Activated CD4-positive, alpha-beta T cell treated with anti-CD3 and anti-CD28 coated beads for 36 hours (primary cell): ENCODE results near the gene CACNA1B. TPM values are rescaled to one million over a fixed set of nuclear protein-coding genes. Genes with fewer than 3 reads are reported as not detected.

Experiments used
- ATAC-seq: fragments of 200-7000 bp; cut with Tn5 transposase; one replicate; pipeline ENCODE4 v1.10.0; 2021; ENCODE audit warnings: mild to moderate bottlenecking, moderate library complexity
- CTCF ChIA-PET: fragments of 350-600 bp; sonication (Branson Sonifier 250); formaldehyde crosslinking; loops from one replicate; lab custom pipeline; 2021; ENCODE audit warnings: antibody characterized with exemption; lab: Charles Lee
- POLR2A ChIA-PET: fragments of 350-600 bp; sonication (Branson Sonifier 250); formaldehyde crosslinking; loops from one replicate; lab custom pipeline; 2021; ENCODE audit warnings: antibody characterized with exemption, inconsistent platforms; lab: Charles Lee
- DNase-seq: peaks from one replicate; pipeline ENCODE4 v3.0.0-alpha.2; 2020
- H3K27ac Mint-ChIP-seq: one replicate; pipeline ENCODE4 v1.8.0; 2021; ENCODE audit warnings: mixed read lengths
- H3K27me3 Mint-ChIP-seq: one replicate; pipeline ENCODE4 v1.8.0; 2021; ENCODE audit warnings: mixed read lengths
- H3K36me3 Mint-ChIP-seq: one replicate; pipeline ENCODE4 v1.8.0; 2021; ENCODE audit warnings: low read depth, mixed read lengths
- H3K4me1 Mint-ChIP-seq: one replicate; pipeline ENCODE4 v1.8.0; 2021; ENCODE audit warnings: mixed read lengths
- H3K4me3 Mint-ChIP-seq: one replicate; pipeline ENCODE4 v1.8.0; 2021; ENCODE audit warnings: mild to moderate bottlenecking, moderate library complexity, mixed read lengths
- H3K9me3 Mint-ChIP-seq: one replicate; pipeline ENCODE4 v1.8.0; 2021; ENCODE audit warnings: low read depth, mixed read lengths
- intact Hi-C, 2 experiments: fragments of 100-400 bp; cut with DNase I in 1 of 2; cut with micrococcal nuclease in 1 of 2; formaldehyde crosslinking; loops; one replicate each; pipeline versions ENCODE4 v1.14.2 to v1.15.1; 2022 to 2024; cut with DNase I, micrococcal nuclease
- total RNA-seq, 2 experiments: library from RNA; stranded (reverse); gene quantifications; one replicate each; pipeline ENCODE4 v1.2.3, GENCODE V29; 2021

The CACNA1B gene
- total RNA-seq, 2 experiments from 2014 or later: 0.05 to 0.07 TPM

- Mint-ChIP-seq H3K36me3 (no peaks in the 10 kb centered on the region), H3K9me3 (no peaks in the 10 kb centered on the region), H3K27ac (no peak overlapping the region), H3K27me3 (peaks cover 29% of the 10 kb centered on the region), H3K4me1 (no peaks in the 10 kb centered on the region), H3K4me3 (no peak overlapping the region)
- POLR2A ChIA-PET: no interaction called here
- CTCF ChIA-PET: no interaction called here
- ATAC-seq (no peak), DNase-seq (no peak)
- intact Hi-C loops: loop anchor here in 1 of 2 experiments (5.0 kb wide), 1 partner anchor 530 kb away; no protein-coding TSS in a partner anchor
Observed at GRCh38 chr9:137872296-137872695, 5.3 kb upstream of the CACNA1B start.

- peaks cover 26% of the 10 kb centered on the region for H3K27me3 Mint-ChIP-seq
- POLR2A ChIA-PET: no interaction called here
- CTCF ChIA-PET: no interaction called here
- no peaks in the 10 kb centered on the region for H3K4me1 Mint-ChIP-seq
- H3K9me3 Mint-ChIP-seq: no peaks in the 10 kb centered on the region
- intact Hi-C loops: loop anchor here in 1 of 2 experiments (5.0 kb wide), 1 partner anchor 531 kb away; no protein-coding TSS in a partner anchor
- DNase-seq: no peak
- no peak overlapping the region for H3K27ac Mint-ChIP-seq
- H3K4me3 Mint-ChIP-seq: no peak overlapping the region
- no peak for ATAC-seq
- no peaks in the 10 kb centered on the region for H3K36me3 Mint-ChIP-seq
Observed at GRCh38 chr9:137873408-137873807, 4.2 kb upstream of the CACNA1B start.

- DNase-seq (no peak), ATAC-seq (no peak)
- Mint-ChIP-seq H3K27me3 (peaks cover 24% of the 10 kb centered on the region), H3K27ac (no peak overlapping the region), H3K9me3 (no peaks in the 10 kb centered on the region), H3K36me3 (no peaks in the 10 kb centered on the region), H3K4me1 (no peaks in the 10 kb centered on the region), H3K4me3 (no peak overlapping the region)
- ChIA-PET POLR2A (no interaction called here), CTCF (no interaction called here)
- intact Hi-C loops: loop anchor here in 1 of 2 experiments (5.0 kb wide), 1 partner anchor 532 kb away; no protein-coding TSS in a partner anchor
Observed at GRCh38 chr9:137873858-137874362, 3.7 kb upstream of the CACNA1B start.

GRCh38 chr9:137875354-137875753, 2.2 kb upstream of the CACNA1B start:
- peaks cover 34% of the 10 kb centered on the region for H3K27me3 Mint-ChIP-seq
- no peak overlapping the region for H3K27ac Mint-ChIP-seq
- DNase-seq (no peak), ATAC-seq (no peak)
- intact Hi-C loops: no loop called here
- no peaks in the 10 kb centered on the region for H3K4me1 Mint-ChIP-seq
- POLR2A ChIA-PET: interaction anchor here (0.6 kb wide), 1 partner anchor 269 kb away, joined by 4 read pairs; no protein-coding TSS in a partner anchor
- CTCF ChIA-PET: no interaction called here
- H3K4me3 Mint-ChIP-seq: no peak overlapping the region
- no peaks in the 10 kb centered on the region for H3K9me3 Mint-ChIP-seq
- no peaks in the 10 kb centered on the region for H3K36me3 Mint-ChIP-seq

GRCh38 chr9:137875846-137876245, 1.7 kb upstream of the CACNA1B start:
- Mint-ChIP-seq H3K27ac (no peak overlapping the region), H3K4me3 (no peak overlapping the region), H3K36me3 (no peaks in the 10 kb centered on the region), H3K4me1 (no peaks in the 10 kb centered on the region), H3K9me3 (no peaks in the 10 kb centered on the region), H3K27me3 (peaks cover 34% of the 10 kb centered on the region)
- DNase-seq (no peak), ATAC-seq (no peak)
- POLR2A ChIA-PET: no interaction called here
- CTCF ChIA-PET: no interaction called here
- intact Hi-C loops: no loop called here

- DNase-seq: no peak
- intact Hi-C loops: no loop called here
- Mint-ChIP-seq H3K27ac (no peak overlapping the region), H3K9me3 (no peaks in the 10 kb centered on the region), H3K4me1 (no peaks in the 10 kb centered on the region), H3K36me3 (no peaks in the 10 kb centered on the region), H3K4me3 (no peak overlapping the region), H3K27me3 (peaks cover 34% of the 10 kb centered on the region)
- POLR2A ChIA-PET: no interaction called here
- ATAC-seq: no peak
- CTCF ChIA-PET: interaction anchor here (1.0 kb wide), 1 partner anchor 31 kb away, joined by 3 read pairs; no protein-coding TSS in a partner anchor
Observed at GRCh38 chr9:137876269-137876668, 1.3 kb upstream of the CACNA1B start.

- Mint-ChIP-seq H3K27ac (no peak overlapping the region), H3K36me3 (no peaks in the 10 kb centered on the region), H3K4me1 (no peaks in the 10 kb centered on the region), H3K4me3 (no peak overlapping the region), H3K27me3 (peaks cover 34% of the 10 kb centered on the region), H3K9me3 (no peaks in the 10 kb centered on the region)
- CTCF ChIA-PET: interaction anchor here (1.0 kb wide), 1 partner anchor 30 kb away, joined by 3 read pairs; no protein-coding TSS in a partner anchor
- POLR2A ChIA-PET: no interaction called here
- intact Hi-C loops: no loop called here
- ATAC-seq (no peak), DNase-seq (no peak)
Observed at GRCh38 chr9:137876781-137877386, 698 bp upstream of the CACNA1B start.

GRCh38 chr9:137878146-137878941, 762 bp downstream of the CACNA1B start:
- H3K36me3 Mint-ChIP-seq: no peaks in the 10 kb centered on the region
- H3K9me3 Mint-ChIP-seq: no peaks in the 10 kb centered on the region
- peak; percentile 64 for DNase-seq
- ChIA-PET CTCF (no interaction called here), POLR2A (no interaction called here)
- intact Hi-C loops: no loop called here
- H3K27ac Mint-ChIP-seq: no peak overlapping the region
- ATAC-seq: peak; percentile 70
- no peak overlapping the region for H3K4me3 Mint-ChIP-seq
- no peaks in the 10 kb centered on the region for H3K4me1 Mint-ChIP-seq
- H3K27me3 Mint-ChIP-seq: peaks cover 31% of the 10 kb centered on the region

GRCh38 chr9:137879052-137879451, 1.5 kb downstream of the CACNA1B start:
- Mint-ChIP-seq H3K4me3 (no peak overlapping the region), H3K4me1 (no peaks in the 10 kb centered on the region), H3K27ac (no peak overlapping the region), H3K27me3 (peaks cover 27% of the 10 kb centered on the region), H3K9me3 (no peaks in the 10 kb centered on the region), H3K36me3 (no peaks in the 10 kb centered on the region)
- CTCF ChIA-PET: no interaction called here
- no peak for DNase-seq
- intact Hi-C loops: no loop called here
- POLR2A ChIA-PET: no interaction called here
- ATAC-seq: no peak

- no peaks in the 10 kb centered on the region for H3K36me3 Mint-ChIP-seq
- intact Hi-C loops: no loop called here
- POLR2A ChIA-PET: no interaction called here
- no peak overlapping the region for H3K27ac Mint-ChIP-seq
- no peaks in the 10 kb centered on the region for H3K9me3 Mint-ChIP-seq
- CTCF ChIA-PET: no interaction called here
- H3K4me1 Mint-ChIP-seq: no peaks in the 10 kb centered on the region
- peaks cover 25% of the 10 kb centered on the region for H3K27me3 Mint-ChIP-seq
- ATAC-seq: no peak
- DNase-seq: no peak
- H3K4me3 Mint-ChIP-seq: no peak overlapping the region
Observed at GRCh38 chr9:137879566-137880150, 2.1 kb downstream of the CACNA1B start.

GRCh38 chr9:137880160-137880975, 2.8 kb downstream of the CACNA1B start:
- H3K4me1 Mint-ChIP-seq: no peaks in the 10 kb centered on the region
- POLR2A ChIA-PET: interaction anchor here (0.5 kb wide), 1 partner anchor 357 kb away, joined by 5 read pairs; no protein-coding TSS in a partner anchor
- DNase-seq (no peak), ATAC-seq (no peak)
- H3K9me3 Mint-ChIP-seq: no peaks in the 10 kb centered on the region
- H3K4me3 Mint-ChIP-seq: no peak overlapping the region
- intact Hi-C loops: no loop called here
- no peak overlapping the region for H3K27ac Mint-ChIP-seq
- peaks cover 19% of the 10 kb centered on the region for H3K27me3 Mint-ChIP-seq
- H3K36me3 Mint-ChIP-seq: no peaks in the 10 kb centered on the region
- CTCF ChIA-PET: interaction anchor here (1.5 kb wide), 1 partner anchor 208 kb away, joined by 4 read pairs; no protein-coding TSS in a partner anchor
